Measurements from ENCODE around the gene CASK.

The CASK gene

DNA sequence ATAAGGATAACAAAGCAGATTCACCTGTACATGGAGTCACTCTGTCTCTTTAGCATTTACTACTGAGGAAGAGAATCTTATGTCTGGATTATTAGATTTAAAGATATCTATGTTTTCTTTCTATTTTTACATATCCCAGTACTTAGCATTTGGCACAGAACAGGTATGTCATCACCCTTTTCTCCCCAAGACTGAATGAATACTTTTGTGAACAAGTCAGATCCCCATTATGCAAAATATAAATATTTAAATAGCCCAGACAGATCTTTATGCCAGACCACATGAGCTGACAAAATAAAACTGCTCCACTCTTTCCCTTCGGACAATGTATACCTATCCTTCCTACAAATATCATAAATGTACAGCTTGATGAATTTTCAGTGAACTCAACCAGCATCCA lies 94.5 kb downstream of the CASK start:
- no peak for DNase-seq (ENCODE audit: low spot score)

DNA sequence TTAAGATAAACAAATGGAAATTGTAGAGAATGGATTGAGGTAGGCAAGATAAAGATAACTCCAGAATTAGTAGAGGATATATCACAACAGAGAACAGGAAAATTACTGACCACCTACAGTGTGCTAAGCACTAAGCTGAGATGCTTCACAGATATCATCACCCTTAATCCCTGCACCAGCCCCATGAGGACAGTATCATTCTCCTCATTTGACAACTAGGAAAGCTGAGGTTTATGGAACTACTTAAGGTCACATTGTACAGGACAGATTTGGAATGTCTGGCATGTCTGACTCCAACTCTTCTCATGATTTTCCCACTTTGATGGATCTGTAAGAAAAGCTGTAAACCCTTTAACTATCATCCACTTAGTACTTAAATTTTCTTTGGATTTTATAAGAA lies 95.5 kb downstream of the CASK start:
- DNase-seq (ENCODE audit: low spot score), result no peak

DNA sequence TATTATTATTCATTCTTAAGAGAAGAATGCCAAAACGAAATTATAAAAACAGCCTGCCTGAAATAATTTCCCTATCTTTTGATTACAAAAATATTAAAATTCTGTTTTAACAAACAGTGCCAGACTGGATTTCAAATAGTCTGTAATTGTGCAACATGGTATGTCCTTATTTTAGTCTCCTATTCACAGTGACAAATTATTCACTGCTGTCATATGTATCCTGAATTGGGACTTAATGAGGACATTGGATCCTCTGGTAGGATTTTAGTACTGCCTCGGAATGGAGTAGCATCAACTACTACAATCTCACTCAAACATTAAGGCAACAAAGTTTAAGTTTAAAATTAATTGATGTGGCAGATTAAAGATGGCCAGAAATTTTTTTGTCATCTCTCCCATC lies 97.6 kb downstream of the CASK start:
- no peak for DNase-seq (ENCODE audit: low spot score)

DNA sequence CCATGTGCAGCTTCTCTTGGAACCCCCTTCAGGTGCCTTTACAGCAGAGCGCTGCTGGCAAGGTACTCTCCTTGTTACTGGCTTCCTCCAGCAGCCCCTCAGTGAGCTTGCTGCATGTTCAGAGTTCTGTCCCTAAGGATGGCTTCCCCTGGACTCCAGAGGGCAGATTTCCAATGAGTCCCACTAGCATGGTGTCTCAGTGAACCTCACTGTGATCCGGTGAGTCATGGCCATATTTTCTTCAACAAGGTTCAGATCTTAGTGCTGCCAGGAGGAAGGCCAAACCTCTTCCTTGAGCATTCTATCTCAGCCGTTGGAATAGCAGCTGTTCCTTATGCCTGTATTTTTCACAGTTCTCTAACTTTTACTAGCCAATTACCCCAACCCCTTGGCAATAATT lies 98.8 kb downstream of the CASK start:
- no peak for DNase-seq (ENCODE audit: low spot score)

DNA sequence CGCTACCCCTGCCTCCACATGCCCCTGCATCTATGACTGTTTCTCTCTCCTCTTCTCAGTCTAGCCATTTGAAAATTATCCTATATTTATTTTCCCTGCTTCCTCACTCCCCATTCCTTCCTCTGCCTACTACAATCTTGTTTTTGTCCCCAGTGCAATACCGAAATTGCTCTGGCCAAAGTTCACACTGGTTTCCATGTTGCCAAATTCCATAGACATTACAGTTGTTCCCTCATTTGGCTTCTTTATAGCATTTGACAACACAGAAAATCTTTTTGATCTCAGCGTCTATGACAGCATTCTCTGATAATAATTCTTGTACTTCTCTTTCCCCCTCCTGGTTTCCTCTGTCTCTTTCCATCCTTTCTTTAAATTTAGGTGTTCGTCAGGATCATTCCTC lies 100.0 kb downstream of the CASK start:
- peak; percentile 2 for DNase-seq (ENCODE audit: low spot score)

DNA sequence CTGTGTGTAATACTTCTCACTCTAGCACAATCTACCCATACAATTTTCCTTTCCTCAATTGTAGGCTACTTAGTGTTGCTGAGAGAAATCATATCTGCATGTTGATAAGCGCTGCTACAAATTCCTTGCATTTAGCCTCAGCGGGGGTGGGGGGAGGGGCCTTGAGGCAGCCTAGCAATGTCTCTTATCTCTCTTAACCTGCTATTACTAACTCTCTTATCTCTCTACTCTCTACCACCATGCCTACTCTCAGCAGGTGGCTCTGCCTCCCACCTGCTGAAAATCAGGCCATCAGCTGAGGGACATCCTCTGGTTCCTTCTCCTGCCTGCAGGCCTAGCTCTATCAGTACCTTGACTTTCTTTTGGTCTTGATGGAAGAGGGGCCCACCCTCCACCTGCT lies 100.5 kb downstream of the CASK start:
- peak; percentile 7 for DNase-seq (ENCODE audit: low spot score)

DNA sequence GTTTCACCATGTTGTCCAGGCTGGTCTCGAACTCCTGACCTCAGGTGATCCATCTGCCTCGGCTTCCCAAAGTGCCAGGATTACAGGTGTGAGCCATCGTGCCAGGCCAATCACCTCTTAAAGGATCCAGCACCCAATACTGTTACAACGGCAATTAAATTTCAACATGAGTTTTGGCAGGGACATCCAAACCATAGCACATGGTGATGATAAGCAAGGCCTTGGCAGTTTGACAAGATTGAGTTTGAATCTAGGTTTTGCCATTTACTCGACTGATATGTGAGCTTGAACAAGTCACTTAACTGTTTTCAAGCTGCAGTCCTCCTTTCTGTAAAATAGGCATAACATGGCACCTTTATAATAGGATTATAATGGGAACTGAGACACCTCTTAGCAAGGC lies 115.3 kb downstream of the CASK start:
- no peak for DNase-seq (ENCODE audit: low spot score)

DNA sequence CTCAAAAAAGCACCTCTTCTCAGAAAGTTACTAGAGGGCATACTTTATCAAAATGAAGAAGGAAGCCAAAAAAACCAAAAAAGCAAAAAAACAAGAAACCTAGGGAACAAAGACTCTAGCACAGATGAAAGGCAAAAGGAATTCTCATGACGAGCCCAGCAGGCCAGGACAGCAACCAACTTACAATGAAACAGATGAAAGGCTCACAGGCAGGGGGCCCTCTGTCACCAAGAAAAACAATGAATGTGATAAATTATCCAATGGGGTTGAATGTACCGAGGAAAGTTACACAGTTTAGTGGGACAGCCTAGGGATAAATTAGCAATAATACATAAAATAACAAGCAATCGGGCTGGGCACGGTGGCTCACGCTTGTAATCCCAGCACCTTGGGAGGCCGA lies 120.4 kb downstream of the CASK start:
- DNase-seq (ENCODE audit: low spot score), result no peak

DNA sequence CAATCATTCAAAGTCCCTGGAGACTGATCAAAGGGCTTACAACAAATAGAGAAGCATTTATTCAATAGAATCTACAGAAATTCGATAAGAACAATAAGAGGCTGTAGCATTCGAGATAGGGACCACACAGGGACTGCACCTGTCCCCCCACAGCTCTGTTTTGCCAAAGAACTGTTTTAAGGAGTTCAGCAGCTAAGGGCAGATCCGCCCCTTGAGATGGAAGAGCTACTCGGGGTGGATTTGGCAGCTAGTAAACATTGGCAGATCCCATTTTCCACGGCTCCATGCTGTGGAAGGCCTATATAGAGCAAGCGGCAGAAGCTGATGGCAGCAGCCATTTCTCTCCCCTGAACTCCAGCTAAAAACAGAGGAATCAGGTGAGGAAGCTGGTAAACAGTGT lies 123.7 kb downstream of the CASK start:
- no peak for DNase-seq (ENCODE audit: low spot score)

DNA sequence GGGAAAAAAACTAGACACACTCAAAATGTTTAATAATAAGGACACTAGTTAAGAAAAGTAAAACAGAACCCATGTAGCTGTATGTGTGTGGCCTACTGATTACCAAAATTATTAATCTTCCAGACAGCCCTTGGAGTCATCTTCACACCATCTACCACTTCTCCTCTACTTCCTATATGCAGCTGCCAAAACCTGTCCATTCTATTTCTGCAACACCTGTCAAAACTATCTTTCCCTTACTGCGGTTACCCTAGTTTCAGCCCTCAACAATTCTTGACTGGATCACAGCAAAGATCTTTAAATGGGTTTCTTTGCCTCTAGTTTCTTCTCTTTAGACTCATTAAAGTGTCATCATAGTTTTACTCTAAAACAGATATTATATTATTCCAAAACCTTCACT lies 126.8 kb downstream of the CASK start:
- DNase-seq (ENCODE audit: low spot score), result no peak

DNA sequence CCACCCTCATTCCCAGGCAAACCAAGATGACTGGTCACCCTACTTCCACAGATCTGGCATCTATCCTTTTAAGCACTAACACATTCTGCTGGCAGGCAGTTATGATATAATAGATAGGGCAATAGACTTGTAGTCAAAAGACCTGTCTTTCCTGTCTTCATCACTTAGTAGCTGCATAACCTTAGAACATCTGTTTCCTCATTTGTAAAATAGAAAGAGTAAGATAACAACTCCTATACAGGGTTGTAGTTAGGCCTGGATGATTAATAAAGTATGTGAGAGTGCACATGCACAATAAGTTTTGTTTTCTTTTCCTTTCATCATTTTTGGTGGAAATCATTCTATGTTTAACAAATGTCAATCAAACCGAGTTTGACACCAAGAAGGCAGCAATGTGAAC lies 127.3 kb downstream of the CASK start:
- no peak for DNase-seq (ENCODE audit: low spot score)

DNA sequence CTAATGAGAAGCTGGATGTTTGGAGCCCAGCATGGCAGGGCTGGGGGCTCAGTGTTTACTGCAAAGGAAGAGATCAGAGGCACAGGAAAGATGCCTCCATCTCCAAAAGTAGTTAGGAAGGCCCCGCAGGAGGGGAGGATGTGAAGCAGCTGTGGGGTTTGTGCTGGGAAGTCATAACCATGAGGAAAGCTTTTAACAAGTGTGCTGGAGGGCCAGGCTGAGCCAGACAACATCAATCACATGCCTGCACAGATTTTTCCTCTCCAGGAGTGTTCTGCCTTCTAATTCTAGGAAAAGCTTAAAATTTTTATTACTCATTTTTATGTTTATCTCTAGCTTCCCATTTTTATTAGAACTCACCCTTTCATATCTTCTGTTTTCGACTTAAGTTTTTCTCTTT lies 134.0 kb downstream of the CASK start:
- no peak for DNase-seq (ENCODE audit: low spot score)

DNA sequence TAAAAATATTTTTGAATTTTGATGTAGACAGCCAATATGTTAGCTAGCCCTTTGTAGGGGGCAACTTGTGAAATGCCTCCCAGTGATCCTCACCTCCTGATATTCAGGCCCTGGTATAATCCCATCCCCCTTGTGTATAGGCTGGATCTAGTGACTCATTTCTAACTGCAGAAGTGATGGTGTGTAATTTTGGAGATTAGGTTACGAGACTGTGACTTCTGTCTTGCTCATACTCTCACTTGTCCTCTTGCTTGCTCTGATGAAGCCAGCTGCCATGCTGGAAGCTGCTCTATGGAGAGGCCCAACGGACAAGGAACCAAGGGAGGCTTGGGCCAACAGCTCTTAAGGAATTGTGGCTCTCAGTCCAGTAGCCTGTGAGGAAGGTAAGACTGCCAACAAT lies 137.7 kb downstream of the CASK start:
- no peak for DNase-seq (ENCODE audit: low spot score)

DNA sequence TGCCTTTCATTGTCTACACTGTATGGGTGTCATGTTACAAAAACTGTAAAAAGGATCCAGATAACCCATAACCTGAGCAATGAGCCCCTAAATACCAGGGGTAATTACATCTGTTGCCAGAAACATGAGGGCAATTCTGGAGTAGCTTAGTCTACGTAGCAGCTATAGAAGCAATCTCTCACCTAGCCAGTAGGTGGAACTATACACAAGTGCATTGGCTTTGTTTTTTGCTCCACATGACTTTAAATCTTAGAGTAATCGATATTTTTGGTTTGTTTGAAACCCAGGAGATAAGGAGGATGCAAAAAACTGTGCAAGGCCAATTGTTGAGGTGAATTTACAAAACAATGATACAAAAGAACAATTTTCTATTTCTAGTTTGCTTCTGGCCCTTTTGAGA lies 141.9 kb downstream of the CASK start:
- DNase-seq (ENCODE audit: low spot score), result no peak

DNA sequence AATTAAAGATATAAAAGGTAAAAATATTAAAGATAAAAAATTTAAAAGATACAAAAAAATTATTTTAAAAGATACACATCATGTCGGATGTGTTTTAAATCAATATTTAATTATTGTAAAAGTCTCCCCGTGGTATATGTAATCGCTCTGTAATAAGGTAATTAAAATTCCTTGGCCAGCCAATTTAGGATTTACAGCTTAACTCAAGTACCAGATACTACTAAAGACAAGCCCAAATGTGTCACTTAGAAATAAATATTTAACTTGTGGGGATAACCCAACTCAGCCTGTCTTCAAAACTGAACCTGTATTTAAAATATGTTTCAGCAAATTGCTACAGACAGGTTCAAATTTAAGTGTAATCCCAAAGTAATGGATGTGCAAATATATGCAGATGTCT lies 143.4 kb downstream of the CASK start:
- DNase-seq (ENCODE audit: low spot score), result no peak

DNA sequence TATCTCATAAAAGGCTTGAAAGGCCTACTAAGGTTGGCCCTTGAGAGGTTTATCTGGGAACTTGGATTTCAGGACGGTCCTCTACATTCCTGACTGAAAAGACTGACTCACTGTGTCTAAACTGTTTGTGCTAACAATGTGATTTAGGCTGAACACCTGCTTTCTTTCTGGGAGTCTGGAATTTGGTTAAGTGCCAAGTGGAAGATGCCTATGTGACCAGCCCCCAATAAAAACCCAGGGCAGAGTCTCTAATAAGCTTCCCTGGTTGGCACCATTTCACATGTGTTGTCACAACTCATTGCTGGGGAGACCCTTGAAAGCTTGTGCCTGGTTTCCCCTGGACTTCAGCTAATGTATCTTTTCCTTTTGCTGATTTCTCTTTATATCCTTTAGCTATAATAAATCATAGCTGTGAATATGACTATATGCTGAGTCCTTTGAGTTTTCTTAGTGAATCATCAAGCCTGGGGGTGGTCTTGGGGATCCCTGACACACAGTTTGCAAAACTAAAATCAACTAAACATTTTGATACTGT lies 144.3 kb downstream of the CASK start:
- no peak for DNase-seq (ENCODE audit: low spot score)

DNA sequence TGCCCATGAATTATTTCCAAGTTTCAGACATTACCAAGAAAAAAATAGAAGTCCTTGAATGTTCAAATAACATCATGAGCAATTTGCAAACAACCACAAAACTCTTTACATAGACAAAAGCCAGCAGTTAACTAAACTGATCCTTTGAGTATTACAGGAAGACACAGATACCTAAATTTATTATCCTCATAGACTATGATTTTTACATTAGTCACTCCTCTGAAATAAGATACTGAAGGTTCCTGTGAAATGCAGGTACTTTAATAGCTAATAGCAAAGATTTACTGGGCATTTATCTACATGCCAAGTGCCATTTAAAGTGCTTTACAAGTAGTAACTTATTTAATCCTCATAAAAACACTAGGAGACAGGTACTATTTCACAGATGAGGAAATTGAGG lies 161.7 kb downstream of the CASK start:
- DNase-seq (ENCODE audit: low spot score), result no peak

DNA sequence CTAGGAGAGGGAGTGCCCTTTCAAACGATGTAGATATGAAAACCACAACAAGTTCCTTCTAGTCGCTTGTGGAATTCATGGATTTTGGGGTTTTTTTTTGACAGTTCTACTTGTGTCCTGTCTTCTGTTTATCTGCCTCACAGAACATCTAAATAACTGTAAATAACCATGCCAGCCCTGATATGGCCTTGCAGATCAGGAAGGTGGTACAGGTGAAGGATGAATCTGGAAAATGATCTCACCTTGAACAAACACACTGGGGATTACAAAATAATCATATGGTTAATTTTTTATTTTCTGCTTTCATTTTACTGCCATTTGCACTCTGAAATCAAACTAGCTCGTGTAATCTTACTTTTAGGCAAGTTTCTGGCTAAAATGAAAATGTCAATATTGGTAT lies 162.2 kb downstream of the CASK start:
- no peak for DNase-seq (ENCODE audit: low spot score)

DNA sequence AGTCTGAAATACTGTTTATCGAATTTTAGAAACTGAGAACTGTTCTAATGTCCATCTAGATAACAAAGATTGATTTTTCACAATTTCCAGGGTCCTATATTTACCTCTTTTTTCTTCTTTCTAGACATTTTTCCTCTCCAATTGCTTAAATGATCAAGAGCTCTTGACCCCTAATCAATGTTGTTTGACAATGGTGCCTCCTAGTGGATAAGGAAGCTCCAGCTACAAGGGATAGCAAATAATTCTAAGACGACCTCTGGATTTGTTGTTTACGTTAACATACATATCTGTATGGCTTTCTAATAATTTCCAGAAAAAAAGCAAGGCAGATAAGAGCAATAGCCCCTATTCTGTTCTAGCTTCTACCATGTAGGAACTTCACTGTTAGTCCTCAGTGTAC lies 163.5 kb downstream of the CASK start:
- no peak for DNase-seq (ENCODE audit: low spot score)

DNA sequence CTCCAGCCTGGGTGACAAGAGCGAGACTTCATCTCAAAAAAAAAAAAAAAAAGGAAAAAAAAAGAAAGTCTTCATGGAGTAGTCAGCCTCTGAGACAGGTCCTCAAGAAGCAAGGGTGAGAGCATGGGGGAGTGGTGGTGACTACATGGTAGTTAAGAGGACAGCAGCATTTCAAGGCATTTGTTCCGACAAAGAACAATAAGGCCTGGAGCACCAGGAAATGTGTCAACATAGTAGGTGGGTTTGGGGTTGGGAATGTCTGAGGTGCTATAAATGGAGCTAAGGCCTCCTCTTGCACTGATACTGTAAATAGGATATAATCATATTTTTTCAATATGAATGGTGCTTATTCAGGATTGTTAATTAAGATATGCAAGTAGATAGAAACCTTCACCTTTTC lies 165.0 kb downstream of the CASK start:
- no peak for DNase-seq (ENCODE audit: low spot score)

DNA sequence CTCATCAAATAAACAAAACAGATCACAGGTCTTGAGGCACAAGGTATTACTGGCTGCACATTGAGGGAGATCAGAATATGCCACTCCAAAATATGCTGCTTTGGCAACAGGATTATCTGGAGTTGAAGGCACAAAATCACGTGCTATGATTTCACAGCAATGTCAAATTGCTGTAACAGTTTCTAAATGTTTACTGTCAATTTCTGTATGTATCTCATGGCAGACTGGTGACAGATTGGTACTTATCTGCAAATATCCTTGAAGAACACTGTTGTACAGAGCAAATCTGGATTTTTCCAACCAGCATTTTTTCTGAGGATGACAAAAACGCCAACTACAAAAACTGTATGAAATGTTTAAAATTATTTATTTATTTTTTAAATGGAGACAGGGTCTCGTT lies 172.6 kb downstream of the CASK start:
- DNase-seq (ENCODE audit: low spot score), result no peak

DNA sequence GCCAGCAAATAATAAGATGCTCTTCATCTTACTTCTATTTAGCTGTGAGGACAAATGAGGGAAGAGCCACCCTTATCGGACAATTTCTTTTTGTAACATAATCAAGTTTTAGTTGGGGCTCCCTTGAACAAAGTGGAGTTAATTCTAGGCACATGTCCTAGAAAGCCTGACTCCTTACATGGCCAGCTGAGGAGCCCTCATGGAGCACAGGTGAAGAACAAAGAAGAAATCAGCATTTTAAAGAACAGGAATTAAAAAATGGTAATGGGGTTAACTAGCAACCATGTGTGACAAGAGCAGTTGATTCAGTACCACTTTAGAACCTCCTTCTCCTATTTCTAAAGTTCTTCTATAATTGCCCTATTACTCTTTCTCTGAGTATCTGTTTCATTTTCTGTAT lies 183.5 kb downstream of the CASK start:
- no peak for DNase-seq (ENCODE audit: low spot score)

DNA sequence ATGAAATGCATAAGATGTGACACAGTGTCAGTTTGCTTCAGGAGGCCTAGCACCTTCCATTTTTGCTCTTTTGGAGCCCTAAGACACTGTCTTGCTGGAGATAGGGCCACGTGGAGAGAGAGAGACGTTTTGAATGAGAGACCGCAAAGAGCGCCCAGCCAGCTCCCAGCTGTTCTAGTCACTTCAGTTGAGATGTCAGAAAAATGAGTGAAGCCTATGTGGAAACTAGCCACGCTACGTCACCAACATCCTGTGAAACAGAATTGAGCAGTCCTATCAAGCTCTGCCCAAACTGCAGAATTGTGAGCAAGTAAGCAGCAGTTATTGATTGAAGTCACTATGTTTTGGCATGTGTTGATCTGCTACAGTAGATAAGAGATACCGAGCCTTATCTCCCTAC lies 186.3 kb downstream of the CASK start:
- no peak for DNase-seq (ENCODE audit: low spot score)

DNA sequence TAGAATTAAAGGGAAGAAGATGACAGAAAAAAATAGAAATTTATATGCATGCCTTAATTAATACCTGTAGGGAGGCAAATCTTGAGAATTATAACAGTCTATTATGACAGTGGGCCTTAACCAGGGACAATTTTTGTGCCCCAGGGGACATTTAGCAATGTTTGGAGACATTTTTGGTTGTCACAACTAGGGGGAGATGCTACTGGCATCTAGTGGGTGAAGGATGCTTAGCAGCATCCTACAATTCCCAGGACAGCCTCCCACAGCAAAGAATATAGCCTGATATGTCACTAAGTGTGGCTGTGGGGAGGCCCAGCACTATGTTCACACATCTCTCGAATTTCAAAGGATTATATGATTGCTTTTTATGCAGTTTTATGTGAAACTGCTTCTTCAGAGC lies 188.8 kb downstream of the CASK start:
- no peak for DNase-seq (ENCODE audit: low spot score)

DNA sequence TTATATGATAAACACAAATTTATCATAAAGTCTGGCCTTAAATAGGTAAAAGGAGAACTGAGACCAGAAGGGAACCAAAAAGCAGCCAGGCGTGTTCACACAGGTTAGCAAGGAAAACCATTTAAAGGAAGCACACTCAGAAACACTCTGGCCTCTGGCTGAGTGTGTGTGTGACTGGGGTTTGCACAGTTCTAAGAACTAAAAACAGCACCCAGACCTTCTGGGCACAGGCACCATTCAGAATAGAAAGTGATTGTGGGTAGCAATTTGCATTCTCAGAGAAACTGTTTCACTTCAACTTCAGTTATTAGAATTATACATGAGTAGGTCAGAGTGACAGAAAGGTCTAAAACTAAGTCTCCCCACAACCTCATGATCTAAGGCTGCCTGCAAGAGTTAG lies 189.4 kb downstream of the CASK start:
- no peak for DNase-seq (ENCODE audit: low spot score)

Measured in HuH-7.5 (cell line).